Neuronal stem cell (in vitro differentiated cells): ENCODE data around the gene ZNF554.
A peak's percentile ranks its signal among the peaks of the same experiment; 100 is the strongest.

Experiments
- DNase-seq: peaks from one replicate; pipeline ENCODE4 v3.0.0-alpha.2; 2013; ENCODE audit warnings: low spot score
- H2AFZ ChIP-seq: one replicate; pipeline ENCODE4 v1.6.1; 2013; ENCODE audit warnings: mild to moderate bottlenecking, low read length, inconsistent platforms
- H2AK5ac ChIP-seq: 2 replicates; pipeline ENCODE4 v1.6.1; 2013; ENCODE audit warnings: low read depth, mild to moderate bottlenecking, inconsistent platforms, low read length, moderate library complexity, mixed read lengths
- H2BK120ac ChIP-seq: 2 replicates; pipeline ENCODE4 v1.6.1; 2013; ENCODE audit warnings: low read depth, mild to moderate bottlenecking, inconsistent platforms, low read length, moderate library complexity, mixed read lengths
- H2BK12ac ChIP-seq: one replicate; pipeline ENCODE4 v1.6.1; 2013; ENCODE audit warnings: low read length, inconsistent platforms
- H2BK15ac ChIP-seq: 2 replicates; pipeline ENCODE4 v1.6.1; 2013; ENCODE audit warnings: mild to moderate bottlenecking, low read length, inconsistent platforms, mixed read lengths
- H2BK5ac ChIP-seq: one replicate; pipeline ENCODE4 v1.6.1; 2013; ENCODE audit warnings: inconsistent platforms, mild to moderate bottlenecking, low read length, moderate library complexity
- H3K14ac ChIP-seq: one replicate; pipeline ENCODE4 v1.6.1; 2013; ENCODE audit warnings: low read length, inconsistent platforms
- H3K18ac ChIP-seq: 2 replicates; pipeline ENCODE4 v1.6.1; 2013; ENCODE audit warnings: low read length, inconsistent platforms
- H3K23ac ChIP-seq: 2 replicates; pipeline ENCODE4 v1.6.1; 2013; ENCODE audit warnings: low read depth, mild to moderate bottlenecking, mixed read lengths, low read length, inconsistent platforms; ENCODE audit not compliant: poor library complexity
- H3K27ac ChIP-seq: replicated peaks from 3 replicates; pipeline ENCODE4 v1.5.1; 2013; ENCODE audit warnings: low read length, inconsistent platforms
- H3K27me3 ChIP-seq, 3 experiments: 2 replicates each; pipeline ENCODE4 v1.6.1; 2013; ENCODE audit warnings: low read length in 3 of 3, mild to moderate bottlenecking in 2 of 3, inconsistent platforms in 1 of 3, low read depth in 1 of 3, mixed read lengths in 1 of 3, moderate library complexity in 1 of 3; ENCODE audit not compliant: control insufficient read depth in 3 of 3, insufficient read depth in 3 of 3
- H3K36me3 ChIP-seq, 2 donors: replicated peaks in 1 of 2; 2 replicates each; pipeline ENCODE4 v1.6.1; 2013; ENCODE audit warnings: low read length in 2 of 2; ENCODE audit not compliant: control insufficient read depth in 2 of 2, insufficient read depth in 2 of 2
- H3K4ac ChIP-seq: 2 replicates; pipeline ENCODE4 v1.6.1; 2013; ENCODE audit warnings: inconsistent platforms, mild to moderate bottlenecking, low read length, moderate library complexity
- H3K4me1 ChIP-seq, 2 donors: 1 replicate in 1 of 2; 2 replicates in 1 of 2; pipeline ENCODE4 v1.6.1; 2013; ENCODE audit warnings: low read length in 2 of 2, low read depth in 1 of 2; ENCODE audit not compliant: control insufficient read depth in 2 of 2, insufficient read depth in 1 of 2
- H3K4me2 ChIP-seq: one replicate; pipeline ENCODE4 v1.6.1; 2013; ENCODE audit warnings: mild to moderate bottlenecking, low read length, inconsistent platforms; ENCODE audit not compliant: insufficient read depth, poor library complexity, severe bottlenecking
- H3K4me3 ChIP-seq, 2 donors: 2 replicates each; pipeline ENCODE4 v1.5.1; 2013; ENCODE audit warnings: low read length in 2 of 2, mild to moderate bottlenecking in 2 of 2, inconsistent platforms in 1 of 2, moderate library complexity in 1 of 2
- H3K79me1 ChIP-seq: one replicate; pipeline ENCODE4 v1.6.1; 2013; ENCODE audit warnings: low read depth, mild to moderate bottlenecking, inconsistent platforms, low read length, moderate library complexity
- H3K9ac ChIP-seq: one replicate; pipeline ENCODE4 v1.6.1; 2013; ENCODE audit warnings: mild to moderate bottlenecking, low read depth, low read length, inconsistent platforms; ENCODE audit not compliant: poor library complexity
- H3K9me3 ChIP-seq, 2 donors: replicated peaks in 1 of 2; 2 replicates each; pipeline versions ENCODE3 to v1.6.1; 2013; ENCODE audit warnings: low read length in 2 of 2, mild to moderate bottlenecking in 2 of 2, inconsistent platforms in 1 of 2, low read depth in 1 of 2, mixed read lengths in 1 of 2, moderate library complexity in 1 of 2; ENCODE audit not compliant: control insufficient read depth in 2 of 2, insufficient read depth in 1 of 2
- H4K8ac ChIP-seq: one replicate; pipeline ENCODE4 v1.6.1; 2013; ENCODE audit warnings: low read depth, mild to moderate bottlenecking, inconsistent platforms, low read length, moderate library complexity
- H4K91ac ChIP-seq: one replicate; pipeline ENCODE4 v1.6.1; 2013; ENCODE audit warnings: low read length, low read depth, mild to moderate bottlenecking, inconsistent platforms; ENCODE audit not compliant: poor library complexity
- WGBS, 2 donors: extraction: QIAGEN DNeasy Blood & Tissue Kit; methylation state at CpG; one replicate each; pipeline ENCODE4 v1.1.7; 2013; ENCODE audit warnings: missing lambda C conversion rate in 2 of 2, mixed read lengths in 1 of 2; ENCODE audit not compliant: insufficient read length in 2 of 2, insufficient replicate concordance in 1 of 2; ENCODE audit errors: extremely low coverage in 2 of 2; 5-methylcytosine and 5-hydroxymethylcytosine counted together

Gene ZNF554

DNA sequence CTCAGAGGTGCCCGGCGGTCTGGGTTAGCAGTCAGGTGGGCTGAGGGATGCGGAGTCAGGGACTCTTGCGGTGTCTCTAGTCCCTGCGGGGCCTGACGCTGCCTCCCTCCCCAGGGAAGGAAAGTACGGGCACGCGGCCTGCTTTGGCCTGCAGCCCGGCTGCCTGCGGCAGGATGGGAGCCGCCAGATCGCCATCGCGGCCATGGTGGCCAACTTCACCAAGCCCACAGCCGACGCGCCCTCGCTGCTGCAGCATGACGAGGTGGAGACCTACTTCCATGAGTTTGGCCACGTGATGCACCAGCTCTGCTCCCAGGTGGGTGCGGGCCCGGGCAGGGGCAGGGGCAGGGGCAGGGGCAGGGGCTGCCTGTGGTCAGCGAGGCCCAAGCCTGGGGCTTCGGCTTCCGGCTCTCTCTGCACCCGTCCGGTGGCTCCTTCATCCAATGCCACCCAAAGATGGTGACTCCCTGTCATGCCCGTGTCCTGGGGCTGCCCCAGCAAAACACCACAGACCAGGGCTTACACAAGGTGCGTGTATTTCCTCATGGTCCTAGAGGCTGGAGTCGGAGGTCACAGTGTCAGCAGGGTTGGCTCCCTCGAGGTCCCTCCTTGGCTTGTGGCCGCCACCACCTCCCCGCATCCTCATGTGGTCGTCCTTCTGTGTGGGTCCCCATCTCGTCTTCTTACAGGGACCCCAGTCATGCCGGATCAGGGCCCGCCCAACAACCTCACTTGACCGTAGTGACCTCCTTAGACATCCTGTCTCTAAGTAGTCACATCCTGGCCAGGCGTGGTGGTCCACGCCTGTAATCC lies 11.3 kb upstream of the ZNF554 start:
- H3K27ac ChIP-seq: no peak overlapping the region
- H4K8ac ChIP-seq: no peak overlapping the region
- no peak overlapping the region for H3K4ac ChIP-seq
- H2AK5ac ChIP-seq: no peak overlapping the region
- peaks cover 4% of the 10 kb centered on the region for H3K79me1 ChIP-seq
- H4K91ac ChIP-seq: no peak overlapping the region
- no peak overlapping the region for H3K18ac ChIP-seq
- H3K4me2 ChIP-seq: no peak overlapping the region
- no peak overlapping the region for H3K4me3 ChIP-seq
- no peak overlapping the region for H2BK120ac ChIP-seq
- H2BK15ac ChIP-seq: no peak overlapping the region
- no peak overlapping the region for H3K9ac ChIP-seq
- H3K27me3 ChIP-seq: no peaks in the 10 kb centered on the region
- no peak overlapping the region for H3K14ac ChIP-seq
- H3K9me3 ChIP-seq: no peaks in the 10 kb centered on the region
- H3K4me1 ChIP-seq: no peaks in the 10 kb centered on the region
- H3K36me3 ChIP-seq: peaks cover 68 to 96% of the 10 kb centered on the region in 2 donors
- no CpG with 5 or more reads among the region's 41 CpGs for WGBS, 2 donors
- no peak overlapping the region for H3K23ac ChIP-seq
- no peak overlapping the region for H2BK12ac ChIP-seq
- H2AFZ ChIP-seq: no peak overlapping the region
- H2BK5ac ChIP-seq: peak overlapping the region; percentile 66
- DNase-seq: no peak

DNA sequence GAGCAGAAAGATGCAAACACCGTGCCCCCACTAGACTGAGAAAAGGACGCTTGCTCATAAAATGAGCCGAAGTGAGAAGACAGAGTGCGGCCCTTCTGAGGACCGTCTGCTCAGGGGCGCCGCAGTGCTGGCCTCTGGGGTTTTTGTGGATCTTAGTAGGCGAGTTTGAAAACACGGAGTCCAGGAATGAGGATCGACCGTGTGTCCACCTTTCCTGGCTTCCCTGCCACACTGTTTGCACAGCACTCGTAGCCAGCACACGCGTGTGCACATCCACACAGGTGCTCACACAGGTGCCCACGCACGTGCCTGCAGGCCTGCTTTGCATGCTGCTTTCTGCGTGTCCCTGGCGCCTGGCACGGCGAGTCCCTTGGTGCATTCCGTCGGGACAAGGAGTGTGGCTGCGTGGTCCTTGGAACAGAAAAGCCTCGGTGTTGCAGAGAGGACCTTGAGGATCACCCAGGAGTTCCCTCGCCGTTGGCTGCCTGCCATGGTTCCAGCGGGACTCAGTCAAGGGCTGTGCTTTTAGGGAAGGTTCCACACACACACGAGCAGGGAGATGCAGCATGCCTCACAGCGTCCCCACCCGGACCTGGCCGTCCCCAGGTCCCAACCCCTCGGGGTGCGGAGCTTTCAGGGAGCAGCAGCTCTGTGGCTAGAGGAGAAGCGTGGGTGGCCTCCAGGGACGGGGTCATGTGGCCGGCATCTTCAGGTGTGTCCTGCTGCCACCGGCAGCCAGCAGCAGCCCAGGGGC lies 10.1 kb upstream of the ZNF554 start:
- no peak overlapping the region for H2AFZ ChIP-seq
- no peak overlapping the region for H2BK15ac ChIP-seq
- peak overlapping the region; percentile 6 for H2BK12ac ChIP-seq
- H3K4me2 ChIP-seq: no peak overlapping the region
- no peak overlapping the region for H3K4me3 ChIP-seq
- no peak overlapping the region for H3K14ac ChIP-seq
- H3K4me1 ChIP-seq: no peaks in the 10 kb centered on the region
- peak overlapping the region; percentile 65 for H3K23ac ChIP-seq
- WGBS, 2 donors: no CpG with 5 or more reads among the region's 37 CpGs
- peak overlapping the region; percentile 13 for H2BK5ac ChIP-seq
- no peak overlapping the region for H4K91ac ChIP-seq
- no peak overlapping the region for H3K4ac ChIP-seq
- no peak overlapping the region for H4K8ac ChIP-seq
- peaks cover 2% of the 10 kb centered on the region for H3K79me1 ChIP-seq
- H2AK5ac ChIP-seq: no peak overlapping the region
- DNase-seq: no peak
- H3K27ac ChIP-seq: no peak overlapping the region
- no peak overlapping the region for H2BK120ac ChIP-seq
- no peaks in the 10 kb centered on the region for H3K9me3 ChIP-seq
- H3K18ac ChIP-seq: no peak overlapping the region
- H3K27me3 ChIP-seq: no peaks in the 10 kb centered on the region
- peaks cover 68 to 96% of the 10 kb centered on the region in 2 donors for H3K36me3 ChIP-seq
- H3K9ac ChIP-seq: peak overlapping the region; percentile 44

DNA sequence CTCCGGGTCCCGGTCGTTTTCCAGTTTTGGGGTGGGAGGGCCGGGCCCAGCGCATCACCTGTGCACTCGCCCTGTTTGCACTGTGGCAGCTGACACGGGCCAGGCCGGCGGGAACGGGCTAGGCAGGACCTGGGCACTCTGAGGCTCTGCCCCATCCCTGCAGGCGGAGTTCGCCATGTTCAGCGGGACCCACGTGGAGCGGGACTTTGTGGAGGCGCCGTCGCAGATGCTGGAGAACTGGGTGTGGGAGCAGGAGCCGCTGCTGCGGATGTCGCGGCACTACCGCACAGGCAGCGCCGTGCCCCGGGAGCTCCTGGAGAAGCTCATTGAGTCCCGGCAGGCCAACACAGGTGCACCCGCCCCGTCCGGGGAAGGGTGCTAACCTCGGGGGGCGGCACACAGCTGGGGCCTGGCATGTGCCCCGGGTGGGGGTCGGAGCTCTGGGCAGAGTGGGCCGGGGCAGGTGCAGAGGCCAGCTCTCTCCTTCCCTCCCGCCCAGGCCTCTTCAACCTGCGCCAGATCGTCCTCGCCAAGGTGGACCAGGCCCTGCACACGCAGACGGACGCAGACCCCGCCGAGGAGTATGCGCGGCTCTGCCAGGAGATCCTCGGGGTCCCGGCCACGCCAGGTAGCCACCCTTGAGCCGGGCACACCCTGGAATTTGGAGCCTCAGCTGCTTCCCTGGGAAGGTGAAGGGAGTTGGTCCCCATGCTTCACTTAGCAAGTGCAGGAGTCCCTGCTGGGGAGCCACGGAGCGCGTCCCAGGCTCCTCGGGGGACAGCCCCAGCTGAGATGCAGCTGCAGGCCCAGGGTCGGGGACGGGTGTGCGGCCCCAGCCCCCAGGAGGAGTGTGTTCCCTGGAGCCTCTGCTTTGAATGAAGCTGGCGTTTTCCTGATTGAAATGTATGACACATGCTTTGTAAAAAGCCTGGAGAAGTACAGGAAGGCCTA lies 9.3 kb upstream of the ZNF554 start:
- no peak for DNase-seq
- WGBS, 2 donors: no CpG with 5 or more reads among the region's 58 CpGs
- Histone ChIP-seq H2BK120ac (no peak overlapping the region), H2AK5ac (no peak overlapping the region), H3K9me3 (no peaks in the 10 kb centered on the region), H3K27ac (no peak overlapping the region), H2AFZ (no peak overlapping the region), H3K9ac (peak overlapping the region; percentile 44), H4K91ac (no peak overlapping the region), H3K4me1 (no peaks in the 10 kb centered on the region), H3K14ac (no peak overlapping the region), H3K27me3 (no peaks in the 10 kb centered on the region), H2BK5ac (no peak overlapping the region), H3K4ac (no peak overlapping the region), H2BK12ac (no peak overlapping the region), H2BK15ac (no peak overlapping the region), H3K79me1 (peaks cover 2% of the 10 kb centered on the region), H3K4me2 (no peak overlapping the region), H4K8ac (no peak overlapping the region), H3K36me3 (peaks cover 63 to 93% of the 10 kb centered on the region in 2 donors), H3K4me3 (no peak overlapping the region), H3K23ac (peak overlapping the region; percentile 65), H3K18ac (no peak overlapping the region)
